Nephron (organoid): ENCODE measurements around the gene RERE.

Source experiments
- H3K27ac Mint-ChIP-seq, 3 experiments: 2 replicates each; pipeline ENCODE4 v1.8.0; 2020; ENCODE audit warnings: mixed read lengths in 3 of 3, mild to moderate bottlenecking in 2 of 3, moderate library complexity in 1 of 3
- H3K27me3 Mint-ChIP-seq: 2 replicates; pipeline ENCODE4 v1.8.0; 2021; ENCODE audit warnings: low read depth, mild to moderate bottlenecking, moderate library complexity, mixed read lengths
- H3K36me3 Mint-ChIP-seq: 2 replicates; pipeline ENCODE4 v1.8.0; 2020; ENCODE audit warnings: low read depth, mixed read lengths
- H3K4me1 Mint-ChIP-seq: 2 replicates; pipeline ENCODE4 v1.8.0; 2020; ENCODE audit warnings: mixed read lengths
- H3K4me3 Mint-ChIP-seq, 3 experiments: 2 replicates each; pipeline ENCODE4 v1.8.0; 2020; ENCODE audit warnings: mild to moderate bottlenecking in 3 of 3, mixed read lengths in 3 of 3, moderate library complexity in 2 of 3
- H3K9me3 Mint-ChIP-seq: 2 replicates; pipeline ENCODE4 v1.8.0; 2020; ENCODE audit warnings: mixed read lengths
- TF ChIP-seq, protein P1 (sequence below), 3 experiments: fragments of 200-600 bp; sonication (generic); IDR thresholded peaks; one replicate each; pipeline ENCODE4 v1.5.0; 2021; ENCODE audit warnings: antibody characterized with exemption in 3 of 3; ENCODE audit not compliant: unreplicated experiment in 3 of 3

RERE gene

DNA sequence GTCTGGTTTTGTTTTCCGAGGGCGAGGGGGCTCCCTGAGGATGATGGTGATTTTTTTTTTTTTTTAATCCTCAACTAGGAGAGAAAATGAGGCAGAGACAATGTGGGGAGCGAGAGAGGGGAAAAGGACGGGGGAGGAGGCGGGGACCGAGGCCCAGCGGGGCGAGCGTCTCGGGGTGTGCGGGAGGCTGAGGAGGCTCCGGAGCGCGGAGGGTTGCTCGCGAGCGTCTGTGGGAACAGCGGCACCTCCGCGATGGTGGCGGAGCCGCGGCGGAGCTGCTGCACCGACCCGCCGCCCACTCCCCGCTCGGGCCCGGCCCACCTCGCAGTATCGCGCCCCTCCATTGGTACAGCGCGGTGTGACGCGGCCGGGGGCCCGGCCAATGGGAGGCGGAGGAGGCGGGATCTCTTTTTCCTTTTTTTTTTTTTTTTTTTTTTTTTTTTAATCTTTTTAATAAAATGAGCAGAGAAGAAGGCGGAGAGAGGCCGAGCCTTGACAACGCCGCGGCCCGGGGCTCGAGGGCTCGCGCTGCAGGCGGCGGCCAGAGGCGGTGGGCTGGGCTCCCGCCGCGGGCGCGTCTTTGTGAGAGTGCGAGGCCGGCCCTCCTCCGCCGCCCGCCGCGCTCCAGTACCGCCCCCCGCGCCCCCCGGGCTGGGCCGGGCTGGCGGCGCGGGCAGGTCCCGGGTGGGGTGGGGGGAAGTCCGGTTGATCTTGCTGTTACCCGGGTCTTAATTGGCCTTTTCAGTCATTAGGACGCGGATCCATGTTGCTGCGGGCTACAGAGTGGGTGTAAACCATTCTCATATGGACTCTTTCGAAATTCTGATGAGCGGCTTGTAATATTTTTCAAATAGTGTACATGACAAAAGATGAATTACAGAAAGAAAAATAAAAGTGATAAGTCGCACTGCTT is at the start of gene RERE:
RERE (minus strand) TSS at position 229 of the 913 bp plus-strand sequence.
- peak within 1 kb of the TSS; percentile 95 to 98 (median 98) for H3K27ac Mint-ChIP-seq
- peaks cover 60% of the 10 kb centered on the region for H3K4me1 Mint-ChIP-seq
- H3K4me3 Mint-ChIP-seq, result peak within 1 kb of the TSS; percentile 93 to 97 (median 94)
- H3K27me3 Mint-ChIP-seq, result peaks cover 5% of the 10 kb centered on the region
- no peaks in the 10 kb centered on the region for H3K9me3 Mint-ChIP-seq
- TF ChIP-seq, protein P1, sequence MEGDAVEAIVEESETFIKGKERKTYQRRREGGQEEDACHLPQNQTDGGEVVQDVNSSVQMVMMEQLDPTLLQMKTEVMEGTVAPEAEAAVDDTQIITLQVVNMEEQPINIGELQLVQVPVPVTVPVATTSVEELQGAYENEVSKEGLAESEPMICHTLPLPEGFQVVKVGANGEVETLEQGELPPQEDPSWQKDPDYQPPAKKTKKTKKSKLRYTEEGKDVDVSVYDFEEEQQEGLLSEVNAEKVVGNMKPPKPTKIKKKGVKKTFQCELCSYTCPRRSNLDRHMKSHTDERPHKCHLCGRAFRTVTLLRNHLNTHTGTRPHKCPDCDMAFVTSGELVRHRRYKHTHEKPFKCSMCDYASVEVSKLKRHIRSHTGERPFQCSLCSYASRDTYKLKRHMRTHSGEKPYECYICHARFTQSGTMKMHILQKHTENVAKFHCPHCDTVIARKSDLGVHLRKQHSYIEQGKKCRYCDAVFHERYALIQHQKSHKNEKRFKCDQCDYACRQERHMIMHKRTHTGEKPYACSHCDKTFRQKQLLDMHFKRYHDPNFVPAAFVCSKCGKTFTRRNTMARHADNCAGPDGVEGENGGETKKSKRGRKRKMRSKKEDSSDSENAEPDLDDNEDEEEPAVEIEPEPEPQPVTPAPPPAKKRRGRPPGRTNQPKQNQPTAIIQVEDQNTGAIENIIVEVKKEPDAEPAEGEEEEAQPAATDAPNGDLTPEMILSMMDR (IDR thresholded peaks at IDR 0.05; ENCODE audit: unreplicated experiment in 3 of 3), result no peak
- no peaks in the 10 kb centered on the region for H3K36me3 Mint-ChIP-seq

DNA sequence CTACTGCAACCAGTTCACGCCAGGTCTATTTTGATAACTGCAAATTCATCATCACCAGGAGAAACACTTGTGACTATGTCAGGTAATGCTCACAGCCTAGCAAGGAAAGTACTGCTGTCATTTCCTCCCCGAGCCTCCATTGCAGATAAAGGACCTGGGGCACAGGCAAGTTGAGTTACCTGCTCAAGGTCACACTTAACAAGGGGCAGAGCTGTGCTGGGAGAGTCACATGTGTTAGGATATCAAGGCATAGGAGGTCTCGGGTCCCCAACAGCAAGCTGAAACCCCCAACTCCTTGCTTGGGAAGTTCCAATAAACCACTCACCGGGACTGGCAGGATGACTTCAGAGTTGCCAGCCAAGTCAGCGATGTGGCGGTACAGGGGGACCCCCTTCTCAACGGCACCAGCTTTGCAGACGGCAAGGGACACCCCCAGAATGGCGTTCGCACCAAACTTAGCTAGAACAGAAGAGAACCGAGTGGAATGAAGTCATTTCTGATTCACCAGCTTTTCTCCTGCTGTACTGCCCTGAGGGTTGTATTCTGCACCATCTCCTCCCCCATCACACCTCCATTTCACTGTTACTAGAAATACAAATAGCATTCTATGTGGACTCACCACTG is 49.5 kb upstream of the RERE start:
- Mint-ChIP-seq H3K9me3 (no peaks in the 10 kb centered on the region), H3K27ac (peak overlapping the region in 2 of 3 experiments; percentile 45 to 56), H3K4me3 (no peak overlapping the region), H3K36me3 (peaks cover 92% of the 10 kb centered on the region), H3K27me3 (no peaks in the 10 kb centered on the region), H3K4me1 (peaks cover 52% of the 10 kb centered on the region)
- TF ChIP-seq, protein P1 (IDR thresholded peaks at IDR 0.05; ENCODE audit: unreplicated experiment in 3 of 3), result no peak

DNA sequence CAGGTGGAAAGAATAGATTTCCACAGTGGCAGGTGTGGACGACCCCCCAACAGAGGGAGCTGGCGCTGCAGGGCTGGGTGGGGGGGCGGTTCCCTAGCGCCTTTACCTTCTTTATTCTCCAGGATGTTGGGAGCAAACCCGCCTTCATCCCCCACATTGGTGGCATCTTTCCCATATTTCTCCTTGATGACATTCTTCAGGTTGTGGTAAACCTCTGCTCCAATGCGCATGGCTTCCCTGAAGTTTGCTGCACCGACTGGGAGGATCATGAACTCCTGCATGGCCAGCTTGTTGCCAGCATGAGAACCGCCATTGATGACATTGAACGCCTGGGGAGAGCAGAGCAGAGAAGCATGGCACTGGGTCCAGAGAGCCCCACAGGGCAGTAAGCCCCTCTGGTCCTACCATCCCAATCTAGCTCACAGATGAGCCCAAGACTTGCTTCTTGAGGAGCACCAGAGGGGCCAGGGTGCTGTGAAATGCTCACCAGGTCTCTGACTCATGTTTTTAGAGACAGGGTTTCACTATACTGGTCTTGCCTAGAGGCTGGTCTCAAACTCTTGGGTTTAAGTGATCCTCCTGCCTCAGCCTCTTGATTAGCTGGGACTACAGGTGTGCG is 48.8 kb upstream of the RERE start:
- H3K27me3 Mint-ChIP-seq, result no peaks in the 10 kb centered on the region
- TF ChIP-seq, protein P1 (IDR thresholded peaks at IDR 0.05; ENCODE audit: unreplicated experiment in 3 of 3), result no peak
- H3K9me3 Mint-ChIP-seq, result no peaks in the 10 kb centered on the region
- H3K4me3 Mint-ChIP-seq, result peak overlapping the region in 1 of 3 experiments; percentile 19
- H3K4me1 Mint-ChIP-seq, result peaks cover 48% of the 10 kb centered on the region
- peak overlapping the region in 2 of 3 experiments; percentile 45 to 47 for H3K27ac Mint-ChIP-seq
- H3K36me3 Mint-ChIP-seq, result peaks cover 91% of the 10 kb centered on the region

DNA sequence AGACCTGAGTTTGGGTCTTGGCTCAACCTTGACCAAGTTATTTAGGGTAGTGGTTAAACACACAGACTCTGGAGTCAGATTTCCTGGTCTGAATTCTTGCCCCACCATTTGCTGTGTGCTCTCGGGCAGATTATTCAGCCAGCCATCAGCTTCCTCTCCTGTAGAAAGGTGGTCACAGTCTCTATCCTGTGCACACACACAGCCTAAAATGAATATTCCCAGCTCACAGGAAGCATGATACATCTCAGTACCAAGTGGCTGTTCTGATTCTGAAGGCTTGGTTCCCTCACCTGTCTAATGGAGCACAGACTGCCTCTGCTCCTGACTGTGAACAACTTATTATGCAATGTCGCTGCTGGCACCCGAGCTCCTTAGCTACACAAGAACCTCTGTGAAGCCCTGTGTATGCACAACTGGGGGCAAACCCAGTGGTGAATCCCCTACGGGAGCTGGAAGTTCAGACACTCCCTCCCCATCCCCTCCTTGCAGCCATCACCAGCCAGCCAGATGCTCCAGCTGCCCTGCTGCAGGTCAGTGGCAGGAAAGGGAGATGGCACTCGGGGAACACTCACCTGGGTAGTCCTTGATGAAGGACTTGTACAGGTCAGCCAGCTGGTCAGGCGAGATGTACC is 47.4 kb upstream of the RERE start:
- Mint-ChIP-seq H3K27me3 (no peaks in the 10 kb centered on the region), H3K36me3 (peaks cover 89% of the 10 kb centered on the region), H3K9me3 (no peaks in the 10 kb centered on the region), H3K4me3 (peak overlapping the region in 1 of 3 experiments; percentile 41), H3K4me1 (peaks cover 43% of the 10 kb centered on the region), H3K27ac (peak overlapping the region in 1 of 3 experiments; percentile 71)
- TF ChIP-seq, protein P1 (IDR thresholded peaks at IDR 0.05; ENCODE audit: unreplicated experiment in 3 of 3), result no peak

DNA sequence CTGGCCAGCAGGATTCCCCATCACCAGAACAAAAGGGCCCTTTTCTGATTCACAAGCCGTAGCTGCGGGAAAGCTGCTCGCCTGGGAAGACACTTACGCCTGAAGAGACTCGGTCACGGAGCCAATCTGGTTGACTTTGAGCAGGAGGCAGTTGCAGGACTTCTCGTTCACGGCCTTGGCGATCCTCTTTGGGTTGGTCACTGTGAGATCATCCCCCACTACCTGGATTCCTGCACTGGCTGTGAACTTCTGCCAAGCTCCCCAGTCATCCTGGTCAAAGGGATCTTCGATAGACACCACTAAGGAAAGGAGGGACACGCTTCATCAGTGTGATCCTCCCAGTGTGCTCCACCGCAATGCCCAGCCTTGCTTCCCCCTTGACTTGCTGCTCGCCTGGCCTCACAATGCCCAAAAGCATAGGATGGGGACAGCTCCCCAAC is 46.4 kb upstream of the RERE start:
- peaks cover 44% of the 10 kb centered on the region for H3K4me1 Mint-ChIP-seq
- peak overlapping the region in 1 of 3 experiments; percentile 39 for H3K4me3 Mint-ChIP-seq
- H3K9me3 Mint-ChIP-seq, result no peaks in the 10 kb centered on the region
- H3K27me3 Mint-ChIP-seq, result no peaks in the 10 kb centered on the region
- TF ChIP-seq, protein P1 (IDR thresholded peaks at IDR 0.05; ENCODE audit: unreplicated experiment in 3 of 3), result no peak
- H3K36me3 Mint-ChIP-seq, result peaks cover 86% of the 10 kb centered on the region
- H3K27ac Mint-ChIP-seq, result peak overlapping the region in 1 of 3 experiments; percentile 71
